Parathyroid adenoma (tissue), 2 donors: Measurements from ENCODE around the gene RFPL3.

ENCODE experiments used
- H2AFZ ChIP-seq: fragments of 300-600 bp; sonication (generic); one replicate; pipeline ENCODE4 v1.7.0; 2017; ENCODE audit warnings: antibody characterized with exemption, mild to moderate bottlenecking
- H3K27ac ChIP-seq: fragments of 300-600 bp; sonication (generic); one replicate; pipeline ENCODE4 v1.7.0; 2017
- H3K27me3 ChIP-seq: fragments of 300-600 bp; sonication (generic); one replicate; pipeline ENCODE4 v1.7.0; 2017; ENCODE audit warnings: low read length; ENCODE audit not compliant: control insufficient read depth, insufficient read depth
- H3K36me3 ChIP-seq: fragments of 300-600 bp; sonication (generic); one replicate; pipeline ENCODE4 v1.7.0; 2017; ENCODE audit warnings: low read length; ENCODE audit not compliant: control insufficient read depth, insufficient read depth
- H3K4me1 ChIP-seq: fragments of 300-600 bp; sonication (generic); one replicate; pipeline ENCODE4 v1.7.0; 2017; ENCODE audit warnings: control low read depth
- H3K4me2 ChIP-seq: fragments of 300-600 bp; sonication (generic); one replicate; pipeline ENCODE4 v1.7.0; 2017; ENCODE audit warnings: low read length
- H3K4me3 ChIP-seq: fragments of 300-600 bp; sonication (generic); one replicate; pipeline ENCODE4 v1.7.0; 2017; ENCODE audit warnings: low read depth, low read length
- H3K79me2 ChIP-seq: fragments of 300-600 bp; sonication (generic); one replicate; pipeline ENCODE4 v1.7.0; 2017; ENCODE audit warnings: control low read depth
- H3K9ac ChIP-seq: fragments of 300-600 bp; sonication (generic); one replicate; pipeline ENCODE4 v1.7.0; 2017; ENCODE audit warnings: mild to moderate bottlenecking
- H3K9me3 ChIP-seq: fragments of 300-600 bp; sonication (generic); one replicate; pipeline ENCODE4 v1.7.0; 2017; ENCODE audit warnings: low read length; ENCODE audit not compliant: control insufficient read depth
- CTCF ChIP-seq: fragments of 300-600 bp; sonication (generic); IDR thresholded peaks from one replicate; pipeline ENCODE4 v1.7.0; 2017; ENCODE audit warnings: antibody characterized with exemption, mild to moderate bottlenecking
- donor health status: primary hyperparathyroidism.

The RFPL3 gene

GRCh38 chr22:32333141-32333768, 24.4 kb upstream of the RFPL3 start:
- Histone ChIP-seq H3K36me3 (no peaks in the 10 kb centered on the region), H3K4me3 (no peak overlapping the region)
- TF ChIP-seq CTCF, result no peak

GRCh38 chr22:32333769-32334659, 23.7 kb upstream of the RFPL3 start:
- no peaks in the 10 kb centered on the region for H3K36me3 ChIP-seq
- H3K27ac ChIP-seq, result no peak overlapping the region
- H3K9me3 ChIP-seq, result no peaks in the 10 kb centered on the region
- H3K27me3 ChIP-seq, result no peaks in the 10 kb centered on the region
- no peak overlapping the region for H3K9ac ChIP-seq
- no peak for TF ChIP-seq CTCF
- H3K4me3 ChIP-seq, result no peak overlapping the region
- H3K4me1 ChIP-seq, result no peaks in the 10 kb centered on the region
- H3K4me2 ChIP-seq, result no peak overlapping the region
- no peak overlapping the region for H2AFZ ChIP-seq
- no peaks in the 10 kb centered on the region for H3K79me2 ChIP-seq

More at GRCh38 chr22:32333141-32333768, 24.4 kb upstream of the RFPL3 start:
- Histone ChIP-seq H2AFZ (no peak overlapping the region), H3K4me1 (no peaks in the 10 kb centered on the region), H3K27ac (no peak overlapping the region), H3K9ac (no peak overlapping the region), H3K4me2 (no peak overlapping the region), H3K9me3 (no peaks in the 10 kb centered on the region), H3K27me3 (no peaks in the 10 kb centered on the region), H3K79me2 (no peaks in the 10 kb centered on the region)

- no peak overlapping the region for H3K9ac ChIP-seq
- no peak overlapping the region for H2AFZ ChIP-seq
- H3K36me3 ChIP-seq, result no peaks in the 10 kb centered on the region
- no peak overlapping the region for H3K4me3 ChIP-seq
- H3K27me3 ChIP-seq, result no peaks in the 10 kb centered on the region
- TF ChIP-seq CTCF, result no peak
- no peak overlapping the region for H3K27ac ChIP-seq
- no peaks in the 10 kb centered on the region for H3K79me2 ChIP-seq
- H3K4me1 ChIP-seq, result no peaks in the 10 kb centered on the region
- no peak overlapping the region for H3K4me2 ChIP-seq
- H3K9me3 ChIP-seq, result no peaks in the 10 kb centered on the region
These were observed 22.9 kb upstream of the RFPL3 start for GRCh38 chr22:32334660-32335365.

GRCh38 chr22:32335471-32335870, 22.2 kb upstream of the RFPL3 start:
- Histone ChIP-seq H3K4me2 (no peak overlapping the region), H2AFZ (no peak overlapping the region), H3K4me1 (no peaks in the 10 kb centered on the region), H3K27me3 (no peaks in the 10 kb centered on the region), H3K9me3 (no peaks in the 10 kb centered on the region), H3K79me2 (no peaks in the 10 kb centered on the region), H3K4me3 (no peak overlapping the region), H3K9ac (no peak overlapping the region), H3K36me3 (no peaks in the 10 kb centered on the region), H3K27ac (no peak overlapping the region)
- no peak for TF ChIP-seq CTCF
